ENCODE results near the gene HBA1.
"Not testable (repeated sequence)": the region's sequence is repeated elsewhere in the genome, so short reads cannot be mapped to it uniquely, and the experiment has no call there.

The HBA1 gene

GRCh38 chr16:176477-177382, at the start of gene HBA1:
HBA1 (plus strand) TSS chr16:176680; CDS start chr16:176717, 37 bp downstream.
- H3K27me3 ChIP-seq (ENCODE audit: control insufficient read depth, insufficient read depth, low read length), result peaks cover 65% of the 10 kb centered on the region
- H3K36me3 ChIP-seq (ENCODE audit: control insufficient read depth, insufficient read depth, low read length); H3K9me3 ChIP-seq (ENCODE audit: control insufficient read depth, insufficient read depth, low read length); H3K4me1 ChIP-seq (ENCODE audit: control insufficient read depth, insufficient read depth, low read length); H3K9ac ChIP-seq (ENCODE audit: low read depth, low read length): not testable (repeated sequence)
- H3K4me3 ChIP-seq (ENCODE audit: low read depth, low read length), result peak within 1 kb of the TSS; percentile 30

GRCh38 chr16:129075-129474, 47.4 kb upstream of the HBA1 start:
- no peaks in the 10 kb centered on the region for H3K4me1 ChIP-seq (ENCODE audit: control insufficient read depth, insufficient read depth, low read length)
- no peak overlapping the region for H3K9ac ChIP-seq (ENCODE audit: low read depth, low read length)
- H3K36me3 ChIP-seq (ENCODE audit: control insufficient read depth, insufficient read depth, low read length), result no peaks in the 10 kb centered on the region
- H3K9me3 ChIP-seq (ENCODE audit: control insufficient read depth, insufficient read depth, low read length), result no peaks in the 10 kb centered on the region
- no peaks in the 10 kb centered on the region for H3K27me3 ChIP-seq (ENCODE audit: control insufficient read depth, insufficient read depth, low read length)
- no peak overlapping the region for H3K4me3 ChIP-seq (ENCODE audit: low read depth, low read length)

GRCh38 chr16:130533-131173, 45.8 kb upstream of the HBA1 start:
- no peaks in the 10 kb centered on the region for H3K4me1 ChIP-seq (ENCODE audit: control insufficient read depth, insufficient read depth, low read length)
- H3K36me3 ChIP-seq (ENCODE audit: control insufficient read depth, insufficient read depth, low read length), result no peaks in the 10 kb centered on the region
- H3K9ac ChIP-seq (ENCODE audit: low read depth, low read length), result no peak overlapping the region
- no peaks in the 10 kb centered on the region for H3K27me3 ChIP-seq (ENCODE audit: control insufficient read depth, insufficient read depth, low read length)
- H3K4me3 ChIP-seq (ENCODE audit: low read depth, low read length), result no peak overlapping the region
- no peaks in the 10 kb centered on the region for H3K9me3 ChIP-seq (ENCODE audit: control insufficient read depth, insufficient read depth, low read length)

GRCh38 chr16:132120-132519, 44.4 kb upstream of the HBA1 start:
- Histone ChIP-seq H3K4me3 (ENCODE audit: low read depth, low read length) (no peak overlapping the region), H3K9me3 (ENCODE audit: control insufficient read depth, insufficient read depth, low read length) (no peaks in the 10 kb centered on the region), H3K9ac (ENCODE audit: low read depth, low read length) (no peak overlapping the region), H3K27me3 (ENCODE audit: control insufficient read depth, insufficient read depth, low read length) (no peaks in the 10 kb centered on the region), H3K4me1 (ENCODE audit: control insufficient read depth, insufficient read depth, low read length) (no peaks in the 10 kb centered on the region), H3K36me3 (ENCODE audit: control insufficient read depth, insufficient read depth, low read length) (no peaks in the 10 kb centered on the region)

GRCh38 chr16:133716-134115, 42.8 kb upstream of the HBA1 start:
- H3K4me3 ChIP-seq (ENCODE audit: low read depth, low read length), result no peak overlapping the region
- no peak overlapping the region for H3K9ac ChIP-seq (ENCODE audit: low read depth, low read length)
- H3K36me3 ChIP-seq (ENCODE audit: control insufficient read depth, insufficient read depth, low read length), result no peaks in the 10 kb centered on the region
- no peaks in the 10 kb centered on the region for H3K9me3 ChIP-seq (ENCODE audit: control insufficient read depth, insufficient read depth, low read length)
- no peaks in the 10 kb centered on the region for H3K27me3 ChIP-seq (ENCODE audit: control insufficient read depth, insufficient read depth, low read length)
- no peaks in the 10 kb centered on the region for H3K4me1 ChIP-seq (ENCODE audit: control insufficient read depth, insufficient read depth, low read length)

- no peaks in the 10 kb centered on the region for H3K4me1 ChIP-seq (ENCODE audit: control insufficient read depth, insufficient read depth, low read length)
- H3K27me3 ChIP-seq (ENCODE audit: control insufficient read depth, insufficient read depth, low read length), result peaks cover 2% of the 10 kb centered on the region
- H3K9ac ChIP-seq (ENCODE audit: low read depth, low read length), result peak overlapping the region; percentile 54
- H3K9me3 ChIP-seq (ENCODE audit: control insufficient read depth, insufficient read depth, low read length), result no peaks in the 10 kb centered on the region
- H3K36me3 ChIP-seq (ENCODE audit: control insufficient read depth, insufficient read depth, low read length), result no peaks in the 10 kb centered on the region
- peak overlapping the region; percentile 54 for H3K4me3 ChIP-seq (ENCODE audit: low read depth, low read length)
These were observed 38.4 kb upstream of the HBA1 start for GRCh38 chr16:138049-138417.

GRCh38 chr16:140175-140857, 36.2 kb upstream of the HBA1 start:
- Histone ChIP-seq H3K4me1 (ENCODE audit: control insufficient read depth, insufficient read depth, low read length) (no peaks in the 10 kb centered on the region), H3K9me3 (ENCODE audit: control insufficient read depth, insufficient read depth, low read length) (no peaks in the 10 kb centered on the region), H3K36me3 (ENCODE audit: control insufficient read depth, insufficient read depth, low read length) (no peaks in the 10 kb centered on the region)

GRCh38 chr16:142405-142967, 34.0 kb upstream of the HBA1 start:
- Histone ChIP-seq H3K4me1 (ENCODE audit: control insufficient read depth, insufficient read depth, low read length) (no peaks in the 10 kb centered on the region), H3K36me3 (ENCODE audit: control insufficient read depth, insufficient read depth, low read length) (no peaks in the 10 kb centered on the region), H3K9me3 (ENCODE audit: control insufficient read depth, insufficient read depth, low read length) (no peaks in the 10 kb centered on the region), H3K4me3 (ENCODE audit: low read depth, low read length) (no peak overlapping the region), H3K9ac (ENCODE audit: low read depth, low read length) (no peak overlapping the region), H3K27me3 (ENCODE audit: control insufficient read depth, insufficient read depth, low read length) (peaks cover 2% of the 10 kb centered on the region)

More at GRCh38 chr16:140175-140857, 36.2 kb upstream of the HBA1 start:
- Histone ChIP-seq H3K27me3 (ENCODE audit: control insufficient read depth, insufficient read depth, low read length) (peaks cover 2% of the 10 kb centered on the region), H3K9ac (ENCODE audit: low read depth, low read length) (no peak overlapping the region), H3K4me3 (ENCODE audit: low read depth, low read length) (no peak overlapping the region)

GRCh38 chr16:143047-143446, 33.4 kb upstream of the HBA1 start:
- Histone ChIP-seq H3K9me3 (ENCODE audit: control insufficient read depth, insufficient read depth, low read length) (no peaks in the 10 kb centered on the region), H3K4me1 (ENCODE audit: control insufficient read depth, insufficient read depth, low read length) (no peaks in the 10 kb centered on the region), H3K9ac (ENCODE audit: low read depth, low read length) (no peak overlapping the region), H3K36me3 (ENCODE audit: control insufficient read depth, insufficient read depth, low read length) (no peaks in the 10 kb centered on the region), H3K4me3 (ENCODE audit: low read depth, low read length) (no peak overlapping the region), H3K27me3 (ENCODE audit: control insufficient read depth, insufficient read depth, low read length) (peaks cover 2% of the 10 kb centered on the region)

- Histone ChIP-seq H3K27me3 (ENCODE audit: control insufficient read depth, insufficient read depth, low read length) (peaks cover 2% of the 10 kb centered on the region), H3K4me1 (ENCODE audit: control insufficient read depth, insufficient read depth, low read length) (no peaks in the 10 kb centered on the region), H3K9ac (ENCODE audit: low read depth, low read length) (no peak overlapping the region), H3K9me3 (ENCODE audit: control insufficient read depth, insufficient read depth, low read length) (no peaks in the 10 kb centered on the region), H3K36me3 (ENCODE audit: control insufficient read depth, insufficient read depth, low read length) (no peaks in the 10 kb centered on the region), H3K4me3 (ENCODE audit: low read depth, low read length) (no peak overlapping the region)
These were observed 33.0 kb upstream of the HBA1 start for GRCh38 chr16:143456-143855.

- no peaks in the 10 kb centered on the region for H3K4me1 ChIP-seq (ENCODE audit: control insufficient read depth, insufficient read depth, low read length)
- H3K4me3 ChIP-seq (ENCODE audit: low read depth, low read length), result no peak overlapping the region
- no peaks in the 10 kb centered on the region for H3K9me3 ChIP-seq (ENCODE audit: control insufficient read depth, insufficient read depth, low read length)
- no peaks in the 10 kb centered on the region for H3K36me3 ChIP-seq (ENCODE audit: control insufficient read depth, insufficient read depth, low read length)
- peaks cover 2% of the 10 kb centered on the region for H3K27me3 ChIP-seq (ENCODE audit: control insufficient read depth, insufficient read depth, low read length)
- H3K9ac ChIP-seq (ENCODE audit: low read depth, low read length), result no peak overlapping the region
These were observed 31.7 kb upstream of the HBA1 start for GRCh38 chr16:144797-145252.

All from iPS-15b (cell line).